NCI-H226 (cell line): ENCODE results near the gene MPHOSPH8.
"Not testable (repeated sequence)": the region's sequence is repeated elsewhere in the genome, so short reads cannot be mapped to it uniquely, and the experiment has no call there.

ENCODE experiments used
- DNase-seq: peaks from one replicate; pipeline ENCODE4 v3.0.0-alpha.2; 2015

Gene MPHOSPH8

DNA sequence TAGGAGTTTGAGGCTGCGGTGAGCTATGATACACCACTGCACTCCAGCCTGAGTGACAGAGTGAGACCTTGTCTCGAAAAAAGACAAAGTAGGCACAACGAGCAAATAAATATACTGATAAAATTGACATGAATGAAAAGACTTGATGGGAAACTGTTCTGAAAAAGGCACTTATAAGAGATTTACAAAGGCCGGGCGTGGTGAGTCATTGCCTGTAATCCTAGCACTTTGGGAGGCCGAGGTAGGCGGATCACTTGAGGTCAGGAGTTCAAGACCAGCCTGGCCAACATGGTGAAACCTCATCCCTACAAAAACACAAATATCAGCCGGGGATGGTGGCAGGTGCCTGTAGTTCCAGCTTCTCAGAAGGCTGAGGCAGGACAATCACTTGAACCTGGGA is 58.0 kb downstream of the MPHOSPH8 start:
- DNase-seq = not testable (repeated sequence)

DNA sequence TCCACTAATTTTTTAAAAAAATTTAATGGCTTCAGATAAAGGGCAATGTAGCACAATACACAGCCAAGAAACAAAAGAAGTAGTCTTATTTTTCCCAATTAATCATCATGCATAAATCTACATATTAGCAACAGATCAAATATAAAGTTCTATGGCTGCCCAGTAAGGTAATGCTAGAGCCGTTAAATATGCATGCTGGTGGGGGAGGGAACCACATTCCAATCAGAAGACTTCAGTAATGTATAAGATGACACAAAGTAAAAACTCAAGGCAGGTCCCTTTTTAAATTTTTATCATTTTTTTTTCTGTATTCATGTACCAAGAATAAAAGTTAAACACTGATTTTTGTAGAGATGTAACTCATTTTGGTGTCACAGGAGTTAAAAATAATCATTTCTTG is 62.0 kb downstream of the MPHOSPH8 start:
- no peak for DNase-seq

- DNase-seq = no peak
Measured at GRCh38 chr13:19695829-19696228, 62.4 kb downstream of the MPHOSPH8 start.

GRCh38 chr13:19700963-19701362 is 67.5 kb downstream of the MPHOSPH8 start:
- not testable (repeated sequence) for DNase-seq

- not testable (repeated sequence) for DNase-seq
Measured at GRCh38 chr13:19701619-19702018, 68.2 kb downstream of the MPHOSPH8 start.

GRCh38 chr13:19704256-19704655 is 70.8 kb downstream of the MPHOSPH8 start:
- DNase-seq = not testable (repeated sequence)

DNA sequence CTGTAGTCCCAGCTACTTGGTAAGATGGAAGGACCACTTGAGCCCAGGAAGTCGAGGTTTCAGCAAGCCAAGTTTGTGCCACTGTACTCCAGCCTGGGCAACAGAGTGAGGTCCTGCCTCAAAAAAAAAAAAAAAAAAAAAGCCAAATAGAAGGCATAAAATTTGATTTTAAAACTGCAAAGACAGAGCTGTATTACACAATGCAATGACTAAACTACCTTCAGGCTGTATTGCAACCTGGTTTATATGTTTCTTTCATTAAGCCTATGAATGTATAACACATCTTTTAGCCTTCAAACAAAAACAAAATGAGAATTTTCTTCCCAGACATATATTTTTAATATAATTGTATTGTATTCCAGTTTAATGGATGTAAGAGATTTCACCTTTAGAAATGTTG is 75.6 kb downstream of the MPHOSPH8 start:
- DNase-seq = not testable (repeated sequence)

GRCh38 chr13:19709782-19710181 is 76.3 kb downstream of the MPHOSPH8 start:
- not testable (repeated sequence) for DNase-seq

- no peak for DNase-seq
Measured at GRCh38 chr13:19713186-19713965, 79.9 kb downstream of the MPHOSPH8 start.

GRCh38 chr13:19720039-19720438 is 86.6 kb downstream of the MPHOSPH8 start:
- no peak for DNase-seq
